ENCODE results near the gene SRP14.

SRP14 gene

GRCh38 chr15:40011303-40011702, 27.7 kb downstream of the SRP14 start:
- Histone ChIP-seq H3K4me1 (no peaks in the 10 kb centered on the region), H3K4me3 (no peak overlapping the region), H3K27me3 (no peaks in the 10 kb centered on the region), H3K9me3 (no peaks in the 10 kb centered on the region), H3K36me3 (peaks cover 78 to 95% (median 81%) of the 10 kb centered on the region in 3 donors), H3K27ac (no peak overlapping the region)
- DNase-seq, result no peak
- intact Hi-C loops (cut with DNase I; ENCODE audit: low total_unique reads), result no loop called here
- no peak for TF ChIP-seq CTCF (IDR thresholded peaks at IDR 0.05)

DNA sequence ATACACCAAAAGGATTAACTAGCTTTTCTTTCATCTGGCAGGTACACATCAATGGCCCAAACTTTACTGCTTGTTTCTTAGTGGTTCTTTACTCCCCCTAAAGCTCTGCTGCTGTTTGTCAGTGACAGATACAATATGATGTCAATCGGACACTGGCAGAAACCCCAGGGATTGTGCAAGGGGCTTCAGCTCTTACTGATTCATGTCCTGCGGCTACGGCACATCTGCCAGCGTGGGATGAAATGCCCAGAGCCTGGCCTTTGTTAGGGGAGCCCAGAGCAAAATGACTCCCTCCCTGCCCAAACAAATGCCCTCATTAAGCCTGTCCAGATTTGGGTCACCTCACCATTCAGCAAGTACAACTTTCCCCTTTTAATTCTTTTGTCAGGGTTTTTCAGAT, 28.3 kb downstream of the SRP14 start:
- H3K4me1 ChIP-seq, result no peaks in the 10 kb centered on the region
- peaks cover 84 to 91% (median 87%) of the 10 kb centered on the region in 3 donors for H3K36me3 ChIP-seq
- no peaks in the 10 kb centered on the region for H3K9me3 ChIP-seq
- no peak for DNase-seq
- intact Hi-C loops (cut with DNase I; ENCODE audit: low total_unique reads), result no loop called here
- no peak for TF ChIP-seq CTCF (IDR thresholded peaks at IDR 0.05)
- no peaks in the 10 kb centered on the region for H3K27me3 ChIP-seq
- H3K27ac ChIP-seq, result no peak overlapping the region
- H3K4me3 ChIP-seq, result no peak overlapping the region

GRCh38 chr15:40008061-40008765, 30.8 kb downstream of the SRP14 start:
- Histone ChIP-seq H3K4me3 (no peak overlapping the region), H3K27me3 (no peaks in the 10 kb centered on the region), H3K9me3 (no peaks in the 10 kb centered on the region), H3K36me3 (peaks cover 89 to 94% (median 92%) of the 10 kb centered on the region in 3 donors), H3K27ac (no peak overlapping the region), H3K4me1 (no peaks in the 10 kb centered on the region)
- TF ChIP-seq CTCF (IDR thresholded peaks at IDR 0.05), result no peak
- intact Hi-C loops (cut with DNase I; ENCODE audit: low total_unique reads), result no loop called here
- DNase-seq, result no peak

- H3K27me3 ChIP-seq, result no peaks in the 10 kb centered on the region
- no peaks in the 10 kb centered on the region for H3K4me1 ChIP-seq
- no peak overlapping the region for H3K27ac ChIP-seq
- H3K4me3 ChIP-seq, result no peak overlapping the region
- intact Hi-C loops (cut with DNase I; ENCODE audit: low total_unique reads), result no loop called here
- no peak for DNase-seq
- H3K36me3 ChIP-seq, result peaks cover 92 to 93% (median 93%) of the 10 kb centered on the region in 3 donors
- TF ChIP-seq CTCF (IDR thresholded peaks at IDR 0.05), result no peak
- no peaks in the 10 kb centered on the region for H3K9me3 ChIP-seq
These were observed 32.3 kb downstream of the SRP14 start for GRCh38 chr15:40006646-40007045.

DNA sequence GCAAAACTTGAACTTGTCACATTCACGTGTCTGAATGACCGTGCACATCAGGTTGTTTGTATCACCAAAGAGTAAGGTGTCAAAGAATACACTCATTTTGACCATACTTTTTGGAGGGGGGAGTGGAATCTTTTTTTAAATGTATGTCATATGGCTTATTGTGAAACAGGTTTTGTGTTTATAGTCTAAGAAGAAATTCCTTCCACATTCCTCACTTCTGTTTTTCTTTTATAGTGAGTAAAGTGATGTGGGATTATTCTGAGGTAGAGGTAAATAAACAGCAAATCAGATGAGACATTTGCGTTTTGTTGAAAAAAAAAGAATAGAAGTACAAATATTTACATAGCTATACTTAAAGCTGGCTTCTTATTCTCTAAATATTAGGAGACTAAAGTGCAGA, 33.0 kb downstream of the SRP14 start:
- Histone ChIP-seq H3K4me3 (no peak overlapping the region), H3K36me3 (peaks cover 92 to 93% (median 93%) of the 10 kb centered on the region in 3 donors), H3K9me3 (no peaks in the 10 kb centered on the region), H3K4me1 (no peaks in the 10 kb centered on the region), H3K27me3 (no peaks in the 10 kb centered on the region), H3K27ac (no peak overlapping the region)
- DNase-seq, result no peak
- no peak for TF ChIP-seq CTCF (IDR thresholded peaks at IDR 0.05)
- intact Hi-C loops (cut with DNase I; ENCODE audit: low total_unique reads), result no loop called here
